ENCODE data around the gene NETO2.
"Not testable (repeated sequence)": the region's sequence is repeated elsewhere in the genome, so short reads cannot be mapped to it uniquely, and the experiment has no call there.

Gene NETO2

DNA sequence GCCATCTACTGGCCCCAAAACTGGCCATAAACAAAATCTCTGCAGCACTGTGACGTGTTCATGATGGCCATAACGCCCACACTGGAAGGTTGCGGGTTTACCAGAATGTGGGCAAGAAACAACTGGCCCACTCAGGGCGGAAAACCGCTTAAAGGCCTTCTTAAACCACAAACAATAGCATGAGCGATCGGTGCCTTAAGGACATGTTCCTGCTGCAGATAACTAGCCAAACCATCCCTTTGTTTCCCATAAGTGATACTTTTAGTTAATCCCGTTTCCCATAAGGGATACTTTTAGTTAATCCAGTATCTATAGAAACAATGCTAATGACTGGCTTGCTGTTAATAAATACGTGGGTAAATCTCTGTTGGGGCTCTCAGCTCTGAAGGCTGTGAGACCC, 8.8 kb upstream of the NETO2 start:
- H3K9ac ChIP-seq (ENCODE audit: low read length in 2 of 2); H3K27ac ChIP-seq (ENCODE audit: low read length); H3K4me3 ChIP-seq (ENCODE audit: low read length in 2 of 2); H3K4me1 ChIP-seq (ENCODE audit: control insufficient read depth, insufficient read depth, low read length); H3K9me3 ChIP-seq (ENCODE audit: control insufficient read depth in 2 of 2, low read length in 2 of 2); H3K27me3 ChIP-seq (ENCODE audit: control insufficient read depth in 1 of 2, insufficient read depth in 2 of 2, low read length in 2 of 2): not testable (repeated sequence)
- H3K36me3 ChIP-seq (ENCODE audit: control insufficient read depth in 2 of 2, insufficient read depth in 2 of 2, low read length in 2 of 2): peaks cover 6 to 16% of the 10 kb centered on the region in 2 donors

DNA sequence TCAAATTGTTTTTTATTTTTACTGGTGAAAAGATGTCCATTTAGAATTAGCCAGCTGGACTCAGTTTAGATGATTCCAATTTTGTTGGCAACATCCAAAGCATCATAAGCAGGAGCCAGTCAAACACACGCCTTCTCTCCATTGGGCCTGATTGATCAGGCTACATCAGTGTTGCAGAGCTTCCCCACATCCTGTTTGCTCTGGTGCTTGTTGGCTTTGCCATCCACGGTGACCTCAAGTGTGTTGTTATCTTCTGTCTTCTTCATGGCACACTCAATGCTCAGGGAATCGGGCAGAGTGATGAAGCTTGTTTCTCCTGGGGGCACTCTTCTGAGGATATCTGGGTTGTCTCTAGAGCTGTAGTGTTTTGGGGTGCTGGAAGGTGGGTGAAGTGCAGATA, 6.3 kb upstream of the NETO2 start:
- Histone ChIP-seq H3K4me3 (ENCODE audit: low read length in 2 of 2) (no peak overlapping the region), H3K9ac (ENCODE audit: low read length in 2 of 2) (no peak overlapping the region), H3K4me1 (ENCODE audit: control insufficient read depth, insufficient read depth, low read length) (no peaks in the 10 kb centered on the region), H3K27me3 (ENCODE audit: control insufficient read depth in 1 of 2, insufficient read depth in 2 of 2, low read length in 2 of 2) (peaks cover 0 to under 1% of the 10 kb centered on the region in 2 donors), H3K36me3 (ENCODE audit: control insufficient read depth in 2 of 2, insufficient read depth in 2 of 2, low read length in 2 of 2) (peaks cover 0 to 5% of the 10 kb centered on the region in 2 donors), H3K9me3 (ENCODE audit: control insufficient read depth in 2 of 2, low read length in 2 of 2) (no peaks in the 10 kb centered on the region), H3K27ac (ENCODE audit: low read length) (no peak overlapping the region)

DNA sequence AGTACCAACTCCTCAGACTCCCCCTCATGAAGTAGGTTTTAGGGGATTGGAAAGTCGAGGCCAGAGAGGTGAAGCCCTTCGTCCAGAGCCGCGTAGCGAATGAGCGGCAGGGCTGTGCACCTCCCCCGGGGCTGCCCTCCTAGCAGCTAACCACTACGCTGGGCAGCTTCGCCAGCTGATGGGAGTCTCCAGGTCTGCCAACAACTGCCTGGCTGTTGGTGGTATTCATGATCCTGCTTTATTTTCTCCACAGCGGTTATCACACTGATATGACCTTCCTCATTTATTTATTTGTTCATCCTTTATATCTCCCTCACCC, 773 bp upstream of the NETO2 start:
- Histone ChIP-seq H3K36me3 (ENCODE audit: control insufficient read depth in 2 of 2, insufficient read depth in 2 of 2, low read length in 2 of 2) (no peaks in the 10 kb centered on the region), H3K9me3 (ENCODE audit: control insufficient read depth in 2 of 2, low read length in 2 of 2) (no peaks in the 10 kb centered on the region), H3K27ac (ENCODE audit: low read length) (no peak overlapping the region), H3K27me3 (ENCODE audit: control insufficient read depth in 1 of 2, insufficient read depth in 2 of 2, low read length in 2 of 2) (peaks cover 13 to 41% of the 10 kb centered on the region in 2 donors), H3K9ac (ENCODE audit: low read length in 2 of 2) (no peak overlapping the region), H3K4me1 (ENCODE audit: control insufficient read depth, insufficient read depth, low read length) (peaks cover 19% of the 10 kb centered on the region), H3K4me3 (ENCODE audit: low read length in 2 of 2) (peak overlapping the region; percentile 29 to 56)

GRCh38 chr16:47142821-47143676, 696 bp downstream of the NETO2 start:
- Histone ChIP-seq H3K27me3 (ENCODE audit: control insufficient read depth in 1 of 2, insufficient read depth in 2 of 2, low read length in 2 of 2) (peaks cover 13 to 41% of the 10 kb centered on the region in 2 donors), H3K4me1 (ENCODE audit: control insufficient read depth, insufficient read depth, low read length) (peaks cover 19% of the 10 kb centered on the region), H3K4me3 (ENCODE audit: low read length in 2 of 2) (peak overlapping the region; percentile 14 to 61), H3K36me3 (ENCODE audit: control insufficient read depth in 2 of 2, insufficient read depth in 2 of 2, low read length in 2 of 2) (no peaks in the 10 kb centered on the region), H3K9me3 (ENCODE audit: control insufficient read depth in 2 of 2, low read length in 2 of 2) (no peaks in the 10 kb centered on the region), H3K9ac (ENCODE audit: low read length in 2 of 2) (no peak overlapping the region), H3K27ac (ENCODE audit: low read length) (no peak overlapping the region)

DNA sequence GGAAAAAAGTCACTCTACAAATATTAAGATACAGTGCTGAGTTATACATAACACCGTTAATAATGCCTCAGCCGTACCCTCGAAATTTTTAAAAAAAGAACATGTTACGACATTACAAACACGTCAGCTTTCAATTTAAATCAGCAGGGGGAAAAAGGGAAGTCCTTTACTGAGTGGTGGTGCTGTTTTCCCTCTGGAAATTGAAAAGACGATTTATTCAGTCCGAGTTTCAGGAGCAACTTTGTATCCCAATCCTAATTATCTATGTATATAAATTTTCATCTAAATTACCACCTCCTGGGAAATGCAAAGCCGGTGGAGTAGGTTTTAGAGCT, 1.3 kb downstream of the NETO2 start:
- no peak overlapping the region for H3K27ac ChIP-seq (ENCODE audit: low read length)

GRCh38 chr16:47141773-47142485, 1.8 kb downstream of the NETO2 start:
- Histone ChIP-seq H3K9me3 (ENCODE audit: control insufficient read depth in 2 of 2, low read length in 2 of 2) (no peaks in the 10 kb centered on the region), H3K4me1 (ENCODE audit: control insufficient read depth, insufficient read depth, low read length) (peaks cover 19% of the 10 kb centered on the region), H3K9ac (ENCODE audit: low read length in 2 of 2) (no peak overlapping the region), H3K27me3 (ENCODE audit: control insufficient read depth in 1 of 2, insufficient read depth in 2 of 2, low read length in 2 of 2) (peaks cover 13 to 41% of the 10 kb centered on the region in 2 donors), H3K36me3 (ENCODE audit: control insufficient read depth in 2 of 2, insufficient read depth in 2 of 2, low read length in 2 of 2) (no peaks in the 10 kb centered on the region), H3K27ac (ENCODE audit: low read length) (no peak overlapping the region), H3K4me3 (ENCODE audit: low read length in 2 of 2) (peak overlapping the region; percentile 14 to 61)

More for the DNA sequence above, 1.3 kb downstream of the NETO2 start:
- no peak overlapping the region for H3K9ac ChIP-seq (ENCODE audit: low read length in 2 of 2)
- peaks cover 19% of the 10 kb centered on the region for H3K4me1 ChIP-seq (ENCODE audit: control insufficient read depth, insufficient read depth, low read length)
- H3K27me3 ChIP-seq (ENCODE audit: control insufficient read depth in 1 of 2, insufficient read depth in 2 of 2, low read length in 2 of 2): peaks cover 13 to 41% of the 10 kb centered on the region in 2 donors
- H3K4me3 ChIP-seq (ENCODE audit: low read length in 2 of 2): peak overlapping the region; percentile 14 to 61
- no peaks in the 10 kb centered on the region for H3K9me3 ChIP-seq (ENCODE audit: control insufficient read depth in 2 of 2, low read length in 2 of 2)
- no peaks in the 10 kb centered on the region for H3K36me3 ChIP-seq (ENCODE audit: control insufficient read depth in 2 of 2, insufficient read depth in 2 of 2, low read length in 2 of 2)

- Histone ChIP-seq H3K27ac (ENCODE audit: low read length) (no peak overlapping the region), H3K27me3 (ENCODE audit: control insufficient read depth in 1 of 2, insufficient read depth in 2 of 2, low read length in 2 of 2) (peaks cover 13 to 41% of the 10 kb centered on the region in 2 donors), H3K9me3 (ENCODE audit: control insufficient read depth in 2 of 2, low read length in 2 of 2) (no peaks in the 10 kb centered on the region), H3K4me1 (ENCODE audit: control insufficient read depth, insufficient read depth, low read length) (peaks cover 19% of the 10 kb centered on the region), H3K4me3 (ENCODE audit: low read length in 2 of 2) (no peak overlapping the region), H3K9ac (ENCODE audit: low read length in 2 of 2) (no peak overlapping the region), H3K36me3 (ENCODE audit: control insufficient read depth in 2 of 2, insufficient read depth in 2 of 2, low read length in 2 of 2) (no peaks in the 10 kb centered on the region)
These were observed 3.1 kb downstream of the NETO2 start for GRCh38 chr16:47140686-47141085.

- Histone ChIP-seq H3K9me3 (ENCODE audit: control insufficient read depth in 2 of 2, low read length in 2 of 2) (no peaks in the 10 kb centered on the region), H3K4me3 (ENCODE audit: low read length in 2 of 2) (no peak overlapping the region), H3K36me3 (ENCODE audit: control insufficient read depth in 2 of 2, insufficient read depth in 2 of 2, low read length in 2 of 2) (no peaks in the 10 kb centered on the region), H3K9ac (ENCODE audit: low read length in 2 of 2) (no peak overlapping the region), H3K27me3 (ENCODE audit: control insufficient read depth in 1 of 2, insufficient read depth in 2 of 2, low read length in 2 of 2) (peaks cover 11 to 36% of the 10 kb centered on the region in 2 donors), H3K4me1 (ENCODE audit: control insufficient read depth, insufficient read depth, low read length) (peaks cover 19% of the 10 kb centered on the region), H3K27ac (ENCODE audit: low read length) (no peak overlapping the region)
These were observed 4.1 kb downstream of the NETO2 start for GRCh38 chr16:47139561-47140185.

DNA sequence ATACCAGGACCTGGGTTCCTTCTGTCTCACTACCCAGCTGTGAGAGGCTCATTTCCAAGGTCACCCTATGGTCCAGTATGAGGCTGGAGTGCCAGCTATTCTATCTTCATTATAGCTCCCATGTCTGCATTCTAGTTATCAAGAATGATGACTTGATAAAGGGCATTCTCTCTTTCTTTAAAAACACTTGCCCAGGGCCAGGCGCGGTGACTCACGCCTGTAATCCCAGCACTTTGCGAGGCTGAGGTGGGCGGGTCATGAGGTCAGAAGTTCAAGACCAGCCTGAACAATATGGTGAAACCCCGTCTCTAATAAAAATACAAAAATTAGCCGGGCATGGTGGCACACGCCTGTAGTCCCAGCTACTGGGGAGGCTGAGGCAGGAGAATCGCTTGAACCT, 5.8 kb downstream of the NETO2 start:
- not testable (repeated sequence) for H3K4me1 ChIP-seq (ENCODE audit: control insufficient read depth, insufficient read depth, low read length); H3K9me3 ChIP-seq (ENCODE audit: control insufficient read depth in 2 of 2, low read length in 2 of 2); H3K4me3 ChIP-seq (ENCODE audit: low read length in 2 of 2); H3K27ac ChIP-seq (ENCODE audit: low read length); H3K9ac ChIP-seq (ENCODE audit: low read length in 2 of 2); H3K36me3 ChIP-seq (ENCODE audit: control insufficient read depth in 2 of 2, insufficient read depth in 2 of 2, low read length in 2 of 2)
- peaks cover 6 to 23% of the 10 kb centered on the region in 2 donors for H3K27me3 ChIP-seq (ENCODE audit: control insufficient read depth in 1 of 2, insufficient read depth in 2 of 2, low read length in 2 of 2)

GRCh38 chr16:47136099-47136842, 7.5 kb downstream of the NETO2 start:
- no peak overlapping the region for H3K4me3 ChIP-seq (ENCODE audit: low read length in 2 of 2)
- no peaks in the 10 kb centered on the region for H3K36me3 ChIP-seq (ENCODE audit: control insufficient read depth in 2 of 2, insufficient read depth in 2 of 2, low read length in 2 of 2)

More at GRCh38 chr16:47136099-47136842, 7.5 kb downstream of the NETO2 start:
- Histone ChIP-seq H3K9me3 (ENCODE audit: control insufficient read depth in 2 of 2, low read length in 2 of 2) (no peaks in the 10 kb centered on the region), H3K27ac (ENCODE audit: low read length) (no peak overlapping the region), H3K9ac (ENCODE audit: low read length in 2 of 2) (no peak overlapping the region), H3K4me1 (ENCODE audit: control insufficient read depth, insufficient read depth, low read length) (no peaks in the 10 kb centered on the region), H3K27me3 (ENCODE audit: control insufficient read depth in 1 of 2, insufficient read depth in 2 of 2, low read length in 2 of 2) (peaks cover 0 to 7% of the 10 kb centered on the region in 2 donors)
